OCI-LY1 (cell line): Measurements from ENCODE around the gene ZBED5.

Experiments used
- H2AFZ ChIP-seq: fragments of 200-600 bp; sonication (generic), shearing (Covaris generic); 2 replicates; pipeline ENCODE4 v1.6.0; 2014; ENCODE audit warnings: antibody characterized with exemption, mild to moderate bottlenecking, low read length
- H3F3A ChIP-seq: fragments of 200-600 bp; sonication (generic), shearing (Covaris generic); 2 replicates; pipeline ENCODE4 v1.6.0; 2014; ENCODE audit warnings: mild to moderate bottlenecking, antibody characterized with exemption, low read length, moderate library complexity; ENCODE audit not compliant: insufficient read depth
- H3K27ac ChIP-seq: fragments of 200-600 bp; sonication (generic); 2 replicates; pipeline ENCODE4 v1.5.1; 2014; ENCODE audit warnings: low read length, mixed run types, mild to moderate bottlenecking, low read depth; ENCODE audit not compliant: poor library complexity, severe bottlenecking
- H3K27me3 ChIP-seq: fragments of 200-600 bp; sonication (generic); 2 replicates; pipeline ENCODE4 v1.6.0; 2014; ENCODE audit warnings: antibody characterized with exemption, mild to moderate bottlenecking, low read length, moderate library complexity; ENCODE audit not compliant: insufficient read depth
- H3K36me3 ChIP-seq: fragments of 200-600 bp; sonication (generic); 2 replicates; pipeline ENCODE4 v1.6.1; 2014; ENCODE audit warnings: mild to moderate bottlenecking, antibody characterized with exemption, low read length, moderate library complexity, mixed read lengths; ENCODE audit not compliant: insufficient read depth
- H3K4me1 ChIP-seq: fragments of 200-600 bp; sonication (generic); 2 replicates; pipeline ENCODE4 v1.5.1; 2014; ENCODE audit warnings: mild to moderate bottlenecking, low read length, moderate library complexity; ENCODE audit not compliant: insufficient read depth, severe bottlenecking
- H3K4me2 ChIP-seq: fragments of 200-600 bp; sonication (generic), shearing (Covaris generic); 2 replicates; pipeline ENCODE4 v1.6.1; 2014; ENCODE audit warnings: low read length
- H3K4me3 ChIP-seq: fragments of 200-600 bp; sonication (generic); 2 replicates; pipeline ENCODE4 v1.5.1; 2014; ENCODE audit warnings: low read length, low read depth, mild to moderate bottlenecking, mixed read lengths; ENCODE audit not compliant: poor library complexity, severe bottlenecking
- H3K79me2 ChIP-seq: fragments of 200-600 bp; shearing (Covaris generic); 2 replicates; pipeline ENCODE4 v1.6.1; 2016; ENCODE audit warnings: mixed run types, low read length, mixed read lengths; ENCODE audit not compliant: insufficient read depth
- H3K9ac ChIP-seq: fragments of 200-600 bp; sonication (generic), shearing (Covaris generic); 2 replicates; pipeline ENCODE4 v1.6.1; 2014; ENCODE audit warnings: mild to moderate bottlenecking, low read length, mixed read lengths
- H3K9me2 ChIP-seq: fragments of 200-600 bp; sonication (generic), shearing (Covaris generic); 2 replicates; pipeline ENCODE4 v1.6.1; 2014; ENCODE audit warnings: low read depth, mild to moderate bottlenecking, low read length, mixed read lengths
- H3K9me3 ChIP-seq: fragments of 200-600 bp; shearing (Covaris generic); 2 replicates; pipeline ENCODE4 v1.6.1; 2014; ENCODE audit warnings: low read length, mixed read lengths
- H4K20me1 ChIP-seq: fragments of 200-600 bp; sonication (generic), shearing (Covaris generic); 2 replicates; pipeline ENCODE4 v1.6.0; 2016; ENCODE audit warnings: mild to moderate bottlenecking, low read length; ENCODE audit not compliant: insufficient read depth
- EZH2 ChIP-seq: fragments of 200-600 bp; sonication (generic), shearing (Covaris generic); IDR thresholded peaks from 2 replicates; pipeline ENCODE4 v1.8.0; 2017; ENCODE audit warnings: borderline replicate concordance, mixed run types, mild to moderate bottlenecking, antibody characterized with exemption, low read length, moderate library complexity, mixed read lengths
- TF ChIP-seq, protein P1 (sequence below): fragments of 200-600 bp; sonication (generic), shearing (Covaris generic); IDR thresholded peaks from 2 replicates; pipeline ENCODE4 v1.5.1; 2017; ENCODE audit warnings: mild to moderate bottlenecking, antibody characterized with exemption, low read length, moderate library complexity, mixed read lengths

ZBED5 gene

DNA sequence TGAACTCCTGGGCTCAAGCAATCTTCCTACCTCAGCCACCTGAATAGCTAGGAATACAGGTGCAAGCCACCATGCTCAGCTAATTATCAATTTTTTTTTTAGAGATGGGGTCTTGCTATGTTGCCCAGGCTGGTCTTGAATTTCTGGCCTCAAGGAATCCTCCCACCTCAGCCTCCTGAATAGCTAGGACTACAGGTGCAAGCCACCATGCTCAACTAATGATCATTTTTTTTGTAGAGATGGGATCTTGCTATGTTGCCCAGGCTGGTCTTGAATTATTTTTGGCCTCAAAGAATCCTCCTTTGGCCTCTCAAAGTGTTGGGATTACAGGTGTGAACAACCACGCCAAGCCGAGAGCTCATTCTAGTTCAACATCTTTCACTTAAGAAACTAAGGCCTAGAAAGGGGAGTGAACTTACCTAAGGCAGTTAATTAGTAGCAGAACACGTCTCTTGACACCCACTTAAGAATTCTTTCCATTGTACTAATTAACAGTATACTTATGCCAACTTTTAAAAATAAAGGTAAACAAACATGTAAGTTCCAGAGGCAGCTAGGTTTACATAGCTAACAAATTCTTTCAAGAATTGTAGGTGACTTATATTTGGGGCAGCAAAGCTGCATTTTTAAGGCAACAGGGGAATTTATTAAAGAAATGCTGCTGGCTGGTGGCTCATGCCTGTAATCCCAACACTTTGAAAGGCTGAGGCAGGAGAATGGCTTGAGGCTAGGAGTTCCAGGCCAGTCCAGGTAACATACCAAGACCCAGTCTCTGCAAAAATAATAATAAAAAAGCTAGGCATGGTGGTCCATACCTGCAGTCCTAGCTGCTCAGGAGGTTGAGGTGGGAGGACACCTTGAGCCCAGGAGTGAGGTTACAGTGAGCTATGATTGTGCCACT is 9.6 kb downstream of the ZBED5 start:
- no peak overlapping the region for H3K27ac ChIP-seq
- H2AFZ ChIP-seq: no peak overlapping the region
- H3K4me2 ChIP-seq: no peak overlapping the region
- no peaks in the 10 kb centered on the region for H3F3A ChIP-seq
- H3K79me2 ChIP-seq: no peaks in the 10 kb centered on the region
- H4K20me1 ChIP-seq: no peaks in the 10 kb centered on the region
- peaks cover 22% of the 10 kb centered on the region for H3K36me3 ChIP-seq
- no peaks in the 10 kb centered on the region for H3K9me2 ChIP-seq
- no peaks in the 10 kb centered on the region for H3K9me3 ChIP-seq
- TF ChIP-seq, protein P1, sequence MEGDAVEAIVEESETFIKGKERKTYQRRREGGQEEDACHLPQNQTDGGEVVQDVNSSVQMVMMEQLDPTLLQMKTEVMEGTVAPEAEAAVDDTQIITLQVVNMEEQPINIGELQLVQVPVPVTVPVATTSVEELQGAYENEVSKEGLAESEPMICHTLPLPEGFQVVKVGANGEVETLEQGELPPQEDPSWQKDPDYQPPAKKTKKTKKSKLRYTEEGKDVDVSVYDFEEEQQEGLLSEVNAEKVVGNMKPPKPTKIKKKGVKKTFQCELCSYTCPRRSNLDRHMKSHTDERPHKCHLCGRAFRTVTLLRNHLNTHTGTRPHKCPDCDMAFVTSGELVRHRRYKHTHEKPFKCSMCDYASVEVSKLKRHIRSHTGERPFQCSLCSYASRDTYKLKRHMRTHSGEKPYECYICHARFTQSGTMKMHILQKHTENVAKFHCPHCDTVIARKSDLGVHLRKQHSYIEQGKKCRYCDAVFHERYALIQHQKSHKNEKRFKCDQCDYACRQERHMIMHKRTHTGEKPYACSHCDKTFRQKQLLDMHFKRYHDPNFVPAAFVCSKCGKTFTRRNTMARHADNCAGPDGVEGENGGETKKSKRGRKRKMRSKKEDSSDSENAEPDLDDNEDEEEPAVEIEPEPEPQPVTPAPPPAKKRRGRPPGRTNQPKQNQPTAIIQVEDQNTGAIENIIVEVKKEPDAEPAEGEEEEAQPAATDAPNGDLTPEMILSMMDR: no peak
- no peak for TF ChIP-seq EZH2
- H3K4me1 ChIP-seq: no peaks in the 10 kb centered on the region
- H3K9ac ChIP-seq: no peak overlapping the region
- H3K4me3 ChIP-seq: no peak overlapping the region
- no peaks in the 10 kb centered on the region for H3K27me3 ChIP-seq

DNA sequence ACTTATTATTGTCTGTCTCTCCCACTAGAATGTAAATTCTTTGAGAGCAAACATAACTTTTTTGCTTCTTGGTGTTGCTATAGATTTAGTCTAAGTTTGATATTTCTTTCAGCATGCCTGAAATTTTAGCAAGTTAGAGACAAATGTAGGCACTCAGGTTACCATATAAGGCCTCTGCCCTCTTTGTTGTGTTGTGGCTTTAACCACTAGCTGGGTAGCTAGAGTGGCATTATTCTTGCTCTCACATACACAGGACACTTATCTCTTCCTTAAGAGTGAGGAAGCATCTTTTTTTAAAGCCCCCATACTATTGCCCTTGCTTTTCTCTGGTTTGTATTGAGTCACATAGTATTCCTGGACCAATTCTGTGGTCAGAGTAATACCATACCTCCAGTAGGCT is 11.2 kb downstream of the ZBED5 start:
- Histone ChIP-seq H3F3A (no peaks in the 10 kb centered on the region), H4K20me1 (no peaks in the 10 kb centered on the region), H3K79me2 (no peaks in the 10 kb centered on the region), H3K4me2 (no peak overlapping the region), H3K4me3 (no peak overlapping the region), H3K36me3 (peaks cover 6% of the 10 kb centered on the region), H3K27me3 (no peaks in the 10 kb centered on the region), H3K4me1 (no peaks in the 10 kb centered on the region), H3K9me3 (no peaks in the 10 kb centered on the region), H2AFZ (no peak overlapping the region), H3K27ac (no peak overlapping the region), H3K9me2 (no peaks in the 10 kb centered on the region), H3K9ac (no peak overlapping the region)
- TF ChIP-seq, protein P1: no peak
- TF ChIP-seq EZH2: no peak

GRCh38 chr11:10845589-10845988 is 12.3 kb downstream of the ZBED5 start:
- H3K27me3 ChIP-seq: no peaks in the 10 kb centered on the region
- no peak overlapping the region for H3K4me3 ChIP-seq
- no peak overlapping the region for H3K9ac ChIP-seq
- no peaks in the 10 kb centered on the region for H3K4me1 ChIP-seq
- no peaks in the 10 kb centered on the region for H3K36me3 ChIP-seq
- H3K9me3 ChIP-seq: no peaks in the 10 kb centered on the region
- H3K9me2 ChIP-seq: no peaks in the 10 kb centered on the region
- H3K79me2 ChIP-seq: no peaks in the 10 kb centered on the region
- H2AFZ ChIP-seq: no peak overlapping the region
- TF ChIP-seq, protein P1: no peak
- no peak for TF ChIP-seq EZH2
- no peak overlapping the region for H3K27ac ChIP-seq
- H4K20me1 ChIP-seq: no peaks in the 10 kb centered on the region
- H3K4me2 ChIP-seq: no peak overlapping the region
- no peaks in the 10 kb centered on the region for H3F3A ChIP-seq
